ENCODE measurements around the gene RAD51D. TPM values are rescaled to one million over a fixed set of nuclear protein-coding genes. Genes with fewer than 3 reads are reported as not detected.

RAD51D gene
- total RNA-seq, 1 donor from 2014 or later, result 12.4 TPM

GRCh38 chr17:35149941-35150340 lies 30.3 kb upstream of the RAD51D start:
- Histone ChIP-seq H3K4me3 (ENCODE audit: insufficient read depth, low read depth, low read length) (no peak overlapping the region), H3K4me2 (ENCODE audit: low read length) (no peak overlapping the region), H3K27me3 (ENCODE audit: insufficient read depth, low read length) (peaks cover 9% of the 10 kb centered on the region), H3K27ac (ENCODE audit: low read depth, low read length) (no peak overlapping the region), H3K79me2 (ENCODE audit: insufficient read depth, low read length) (no peaks in the 10 kb centered on the region), H3K4me1 (ENCODE audit: insufficient read depth, low read length) (no peaks in the 10 kb centered on the region), H2AFZ (ENCODE audit: low read depth, low read length) (no peak overlapping the region), H3K9me3 (ENCODE audit: insufficient read depth, low read depth, low read length) (no peaks in the 10 kb centered on the region), H4K20me1 (ENCODE audit: insufficient read depth, low read length) (no peaks in the 10 kb centered on the region), H3K9ac (ENCODE audit: low read length) (no peak overlapping the region), H3K36me3 (ENCODE audit: insufficient read depth, low read length) (no peaks in the 10 kb centered on the region)
- no peaks in the 10 kb centered on the region for H3K9me3 Mint-ChIP-seq (ENCODE audit: unreplicated experiment)
- no peak for FAIRE-seq
- no peak for DNase-seq (ENCODE audit: low read depth)
- H3K4me1 Mint-ChIP-seq (ENCODE audit: low read depth, unreplicated experiment), result peaks cover 2% of the 10 kb centered on the region
- H3K27me3 Mint-ChIP-seq (ENCODE audit: low read depth, unreplicated experiment), result peaks cover 20% of the 10 kb centered on the region
- TF ChIP-seq EZH2 (IDR thresholded peaks at IDR 0.05; ENCODE audit: insufficient read depth, low read length) (no peak), CTCF (IDR thresholded peaks at IDR 0.05; ENCODE audit: insufficient read depth, low read depth, low read length) (no peak)
- H3K4me3 Mint-ChIP-seq (ENCODE audit: unreplicated experiment), result no peak overlapping the region
- no peaks in the 10 kb centered on the region for H3K36me3 Mint-ChIP-seq (ENCODE audit: low read depth, unreplicated experiment)
- H3K27ac Mint-ChIP-seq (ENCODE audit: unreplicated experiment), result no peak overlapping the region

GRCh38 chr17:35148144-35148543 lies 28.5 kb upstream of the RAD51D start:
- FAIRE-seq (no peak), DNase-seq (ENCODE audit: low read depth) (no peak)
- no peaks in the 10 kb centered on the region for H3K36me3 ChIP-seq (ENCODE audit: insufficient read depth, low read length)
- no peak overlapping the region for H3K4me3 ChIP-seq (ENCODE audit: insufficient read depth, low read depth, low read length)
- H3K27me3 Mint-ChIP-seq (ENCODE audit: low read depth, unreplicated experiment), result peaks cover 19% of the 10 kb centered on the region
- peaks cover 9% of the 10 kb centered on the region for H3K27me3 ChIP-seq (ENCODE audit: insufficient read depth, low read length)
- H3K79me2 ChIP-seq (ENCODE audit: insufficient read depth, low read length), result no peaks in the 10 kb centered on the region
- no peaks in the 10 kb centered on the region for H3K36me3 Mint-ChIP-seq (ENCODE audit: low read depth, unreplicated experiment)
- no peak overlapping the region for H3K27ac ChIP-seq (ENCODE audit: low read depth, low read length)
- H3K4me3 Mint-ChIP-seq (ENCODE audit: unreplicated experiment), result no peak overlapping the region
- H3K4me2 ChIP-seq (ENCODE audit: low read length), result no peak overlapping the region
- H3K9ac ChIP-seq (ENCODE audit: low read length), result no peak overlapping the region
- H3K4me1 Mint-ChIP-seq (ENCODE audit: low read depth, unreplicated experiment), result peaks cover 2% of the 10 kb centered on the region
- TF ChIP-seq CTCF (IDR thresholded peaks at IDR 0.05; ENCODE audit: insufficient read depth, low read depth, low read length), result no peak
- TF ChIP-seq EZH2 (IDR thresholded peaks at IDR 0.05; ENCODE audit: insufficient read depth, low read length), result no peak
- no peaks in the 10 kb centered on the region for H3K9me3 Mint-ChIP-seq (ENCODE audit: unreplicated experiment)
- H2AFZ ChIP-seq (ENCODE audit: low read depth, low read length), result no peak overlapping the region
- H4K20me1 ChIP-seq (ENCODE audit: insufficient read depth, low read length), result no peaks in the 10 kb centered on the region
- H3K27ac Mint-ChIP-seq (ENCODE audit: unreplicated experiment), result no peak overlapping the region
- no peaks in the 10 kb centered on the region for H3K4me1 ChIP-seq (ENCODE audit: insufficient read depth, low read length)
- no peaks in the 10 kb centered on the region for H3K9me3 ChIP-seq (ENCODE audit: insufficient read depth, low read depth, low read length)

- no peak for FAIRE-seq
- H3K4me2 ChIP-seq (ENCODE audit: low read length), result no peak within 1 kb of the TSS
- H3K9me3 Mint-ChIP-seq (ENCODE audit: unreplicated experiment), result peaks cover under 1% of the 10 kb centered on the region
- H3K36me3 Mint-ChIP-seq (ENCODE audit: low read depth, unreplicated experiment), result no peaks in the 10 kb centered on the region
- no peak within 1 kb of the TSS for H3K4me3 Mint-ChIP-seq (ENCODE audit: unreplicated experiment)
- peaks cover 2% of the 10 kb centered on the region for H3K4me1 Mint-ChIP-seq (ENCODE audit: low read depth, unreplicated experiment)
- no peaks in the 10 kb centered on the region for H3K4me1 ChIP-seq (ENCODE audit: insufficient read depth, low read length)
- peaks cover 19% of the 10 kb centered on the region for H3K27me3 Mint-ChIP-seq (ENCODE audit: low read depth, unreplicated experiment)
- H4K20me1 ChIP-seq (ENCODE audit: insufficient read depth, low read length), result no peaks in the 10 kb centered on the region
- no peak for DNase-seq (ENCODE audit: low read depth)
- no peaks in the 10 kb centered on the region for H3K79me2 ChIP-seq (ENCODE audit: insufficient read depth, low read length)
- no peak within 1 kb of the TSS for H3K4me3 ChIP-seq (ENCODE audit: insufficient read depth, low read depth, low read length)
- H3K9me3 ChIP-seq (ENCODE audit: insufficient read depth, low read depth, low read length), result no peaks in the 10 kb centered on the region
- no peak within 1 kb of the TSS for H3K27ac Mint-ChIP-seq (ENCODE audit: unreplicated experiment)
- H2AFZ ChIP-seq (ENCODE audit: low read depth, low read length), result no peak within 1 kb of the TSS
- no peak within 1 kb of the TSS for H3K9ac ChIP-seq (ENCODE audit: low read length)
- H3K27me3 ChIP-seq (ENCODE audit: insufficient read depth, low read length), result peaks cover 9% of the 10 kb centered on the region
- no peak within 1 kb of the TSS for H3K27ac ChIP-seq (ENCODE audit: low read depth, low read length)
- TF ChIP-seq EZH2 (IDR thresholded peaks at IDR 0.05; ENCODE audit: insufficient read depth, low read length) (no peak), CTCF (IDR thresholded peaks at IDR 0.05; ENCODE audit: insufficient read depth, low read depth, low read length) (no peak)
- no peaks in the 10 kb centered on the region for H3K36me3 ChIP-seq (ENCODE audit: insufficient read depth, low read length)
These were observed 27.8 kb upstream of the RAD51D start, which contains the start of gene UNC45B for GRCh38 chr17:35147375-35147905. Gene UNC45B (plus strand): TSS chr17:35147817. CDS start chr17:35148264, 447 bp downstream.

Measured in astrocyte (in vitro differentiated cells and primary cell).